HCT116 (cell line): ENCODE measurements around the gene KIR3DL3. TPM values are rescaled to one million over a fixed set of nuclear protein-coding genes. Genes with fewer than 3 reads are reported as not detected.
"Not testable (repeated sequence)": the region's sequence is repeated elsewhere in the genome, so short reads cannot be mapped to it uniquely, and the experiment has no call there.

Experiments
- ATAC-seq: fragments of 200-7000 bp; cut with Tn5 transposase; 2 replicates; pipeline ENCODE4 v1.9.1; 2020; ENCODE audit warnings: mild to moderate bottlenecking, moderate library complexity
- BruUV-seq: library from RNA; stranded (reverse); fragments of 400-500 nt; replicated peaks from 2 replicates; lab custom pipeline; 2021; lab: Mats Ljungman, UMichigan
- CTCF ChIA-PET: fragments of 300-600 bp; sonication (Branson Sonifier 250); formaldehyde crosslinking; loops from one replicate; lab custom pipeline; 2021; ENCODE audit warnings: antibody characterized with exemption; lab: Charles Lee
- POLR2A ChIA-PET: fragments of 300-600, 350-600 bp; sonication (Branson Sonifier 250); formaldehyde crosslinking; loops from one replicate; lab custom pipeline; 2021; ENCODE audit warnings: antibody characterized with exemption; lab: Charles Lee
- RAD21 ChIA-PET, 2 experiments: fragments of 300-600 bp; sonication (Branson Sonifier 250); formaldehyde crosslinking; loops; one replicate each; lab custom pipeline; 2023; ENCODE audit warnings: low total read pairs in 2 of 2; ENCODE audit not compliant: uncharacterized antibody in 2 of 2, unreplicated experiment in 2 of 2, low non-redundant PET in 1 of 2; lab: Charles Lee
- DNase-seq: peaks from one replicate; pipeline ENCODE4 v3.0.0-alpha.2; 2010; ENCODE audit warnings: low read depth, low spot score
- H2AFZ ChIP-seq: fragments of 200-600 bp; shearing (Covaris generic), sonication (generic); 2 replicates; pipeline ENCODE4 v1.6.1; 2017; ENCODE audit warnings: low read depth, mixed run types, mixed read lengths, antibody characterized with exemption, low read length; ENCODE audit not compliant: poor library complexity, severe bottlenecking
- H3K27ac ChIP-seq: 2 replicates; pipeline ENCODE4 v1.5.1; 2012; ENCODE audit warnings: low read depth, low read length
- H3K27me3 ChIP-seq: fragments of 200-600 bp; sonication (generic); 2 replicates; pipeline ENCODE4 v1.6.1; 2016; ENCODE audit warnings: mixed run types, low read length, mixed read lengths; ENCODE audit not compliant: insufficient read depth
- H3K36me3 ChIP-seq, 2 experiments: fragments of 200-500 bp in 1 of 2; fragments of 200-600 bp in 1 of 2; sonication (Bioruptor generic) in 1 of 2; sonication (generic) in 1 of 2; 2 replicates each; pipeline versions ENCODE4 v1.5.1 to v1.6.1; 2014 to 2016; ENCODE audit warnings: low read length in 2 of 2, inconsistent platforms in 1 of 2, mixed read lengths in 1 of 2, mixed run types in 1 of 2; ENCODE audit not compliant: insufficient read depth in 2 of 2, control insufficient read depth in 1 of 2
- H3K4me1 ChIP-seq, 2 experiments: fragments of 200-600 bp in 1 of 2; sonication (generic) in 1 of 2; 2 replicates each; pipeline versions ENCODE4 v1.5.1 to v1.6.1; 2012 to 2017; ENCODE audit warnings: low read length in 2 of 2, inconsistent platforms in 1 of 2, mild to moderate bottlenecking in 1 of 2, mixed read lengths in 1 of 2, mixed run types in 1 of 2, moderate library complexity in 1 of 2; ENCODE audit not compliant: insufficient read depth in 2 of 2, control insufficient read depth in 1 of 2
- H3K4me2 ChIP-seq: fragments of 200-600 bp; sonication (generic); 2 replicates; pipeline ENCODE4 v1.6.1; 2017; ENCODE audit warnings: mixed run types, low read length, mixed read lengths
- H3K4me3 ChIP-seq, 2 experiments: fragments of 200-600 bp in 1 of 2; sonication (generic) in 1 of 2; replicated peaks in 1 of 2; 2 replicates each; pipeline ENCODE4 v1.5.1; 2011 to 2016; ENCODE audit warnings: low read length in 2 of 2, control low read depth in 1 of 2, low read depth in 1 of 2, mild to moderate bottlenecking in 1 of 2, mixed read lengths in 1 of 2, mixed run types in 1 of 2
- H3K79me2 ChIP-seq: fragments of 200-600 bp; sonication (generic); 2 replicates; pipeline ENCODE4 v1.6.1; 2017; ENCODE audit warnings: mild to moderate bottlenecking, mixed run types, low read length, moderate library complexity, mixed read lengths; ENCODE audit not compliant: insufficient read depth
- H3K9ac ChIP-seq: fragments of 200-600 bp; sonication (generic); 2 replicates; pipeline ENCODE4 v1.6.1; 2016; ENCODE audit warnings: low read length, mixed read lengths
- H3K9me2 ChIP-seq: fragments of 200-600 bp; sonication (generic), shearing (Covaris generic); 2 replicates; pipeline ENCODE4 v1.6.1; 2017; ENCODE audit warnings: mixed run types, mild to moderate bottlenecking, moderate library complexity; ENCODE audit not compliant: insufficient read depth
- H3K9me3 ChIP-seq, 2 experiments: fragments of 200-500 bp in 1 of 2; fragments of 200-600 bp in 1 of 2; sonication (Bioruptor generic) in 1 of 2; sonication (generic) in 1 of 2; 2 replicates each; pipeline ENCODE4 v1.6.1; 2014 to 2017; ENCODE audit warnings: low read length in 2 of 2, mixed read lengths in 2 of 2, inconsistent platforms in 1 of 2, low read depth in 1 of 2, mild to moderate bottlenecking in 1 of 2, mixed run types in 1 of 2, moderate library complexity in 1 of 2; ENCODE audit not compliant: control insufficient read depth in 1 of 2, insufficient read depth in 1 of 2
- H4K20me1 ChIP-seq: fragments of 200-600 bp; sonication (generic), shearing (Covaris generic); 2 replicates; pipeline ENCODE4 v1.6.1; 2017; ENCODE audit warnings: mixed run types, mild to moderate bottlenecking, moderate library complexity; ENCODE audit not compliant: insufficient read depth
- intact Hi-C: fragments of 100-400 bp; cut with micrococcal nuclease; formaldehyde crosslinking; loops from 2 replicates; pipeline ENCODE4 v1.10.0; 2022
- total RNA-seq: library from RNA; stranded (reverse); gene quantifications from one replicate; pipeline ENCODE4 v1.2.1, GENCODE V29; 2021; ENCODE audit not compliant: unreplicated experiment

Gene KIR3DL3
- total RNA-seq, 1 experiment from 2014 or later: not detected

DNA sequence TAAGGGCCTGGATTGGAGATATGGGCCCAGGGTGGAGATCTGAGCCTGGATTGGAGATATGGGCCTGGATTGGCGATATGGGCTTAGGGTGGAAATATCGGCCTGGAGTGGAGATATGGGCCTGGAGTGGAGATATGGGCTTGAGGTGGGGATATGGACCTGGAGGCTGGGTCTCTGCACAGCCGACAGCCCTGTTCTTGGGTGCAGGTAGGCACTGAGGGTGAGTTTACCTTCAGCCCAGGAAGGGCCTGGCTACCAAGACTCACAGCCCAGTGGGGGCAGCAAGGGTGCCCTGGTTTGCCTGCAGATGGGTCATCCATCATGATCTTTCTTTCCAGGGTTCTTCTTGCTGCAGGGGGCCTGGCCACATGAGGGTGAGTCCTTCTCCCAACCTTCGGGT lies 46.3 kb downstream of the KIR3DL3 start:
- H3K27ac ChIP-seq, H3K4me3 ChIP-seq, H3K79me2 ChIP-seq, H3K36me3 ChIP-seq, H4K20me1 ChIP-seq, H3K4me2 ChIP-seq, H3K9ac ChIP-seq, H2AFZ ChIP-seq, H3K27me3 ChIP-seq, H3K9me3 ChIP-seq, ATAC-seq, BruUV-seq, H3K9me2 ChIP-seq, H3K4me1 ChIP-seq, CTCF ChIA-PET, POLR2A ChIA-PET, DNase-seq, RAD21 ChIA-PET: not testable (repeated sequence)
- intact Hi-C loops: loop anchor here (10.0 kb wide), 1 partner anchor 84 kb away; the partner anchor contains the start of gene KIR3DL2

GRCh38 chr19:54771018-54771960 lies 47.0 kb downstream of the KIR3DL3 start:
- H3K9me3 ChIP-seq, H3K27me3 ChIP-seq, RAD21 ChIA-PET, POLR2A ChIA-PET, H3K9ac ChIP-seq, H4K20me1 ChIP-seq, CTCF ChIA-PET, H3K36me3 ChIP-seq, H3K27ac ChIP-seq, H3K9me2 ChIP-seq, H3K4me2 ChIP-seq, H2AFZ ChIP-seq, H3K79me2 ChIP-seq, H3K4me3 ChIP-seq, BruUV-seq, H3K4me1 ChIP-seq: not testable (repeated sequence)
- peak; percentile 70 for ATAC-seq
- intact Hi-C loops: loop anchor here (10.0 kb wide), 1 partner anchor 84 kb away; the partner anchor contains the start of gene KIR3DL2
- peak; percentile 8 for DNase-seq

DNA sequence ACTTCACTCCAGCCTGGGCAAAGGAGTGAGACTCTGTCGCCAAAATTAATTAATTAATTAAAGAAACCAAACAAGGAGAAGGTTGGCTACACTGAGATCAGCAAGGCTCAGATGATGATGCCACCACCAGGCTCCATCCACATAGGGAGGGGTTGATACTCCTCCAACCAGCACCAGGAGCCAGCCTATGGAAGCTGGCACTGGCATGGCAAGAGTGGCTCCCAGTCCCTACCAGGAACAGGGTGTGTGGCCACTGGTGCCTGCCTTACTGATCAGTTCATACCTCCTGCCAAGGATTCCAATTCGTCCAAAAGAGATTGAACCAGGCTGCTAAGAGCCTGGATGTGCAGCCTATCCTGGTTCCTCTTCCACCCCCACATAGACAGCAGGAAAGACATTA lies 48.4 kb downstream of the KIR3DL3 start:
- ATAC-seq: not testable (repeated sequence)

GRCh38 chr19:54775095-54775815 lies 51.0 kb downstream of the KIR3DL3 start:
- H3K36me3 ChIP-seq, RAD21 ChIA-PET, H4K20me1 ChIP-seq, DNase-seq, H2AFZ ChIP-seq, CTCF ChIA-PET, H3K4me2 ChIP-seq, H3K9ac ChIP-seq, H3K9me3 ChIP-seq, H3K9me2 ChIP-seq, BruUV-seq, H3K27ac ChIP-seq, H3K4me1 ChIP-seq, H3K27me3 ChIP-seq, H3K4me3 ChIP-seq, ATAC-seq, H3K79me2 ChIP-seq, POLR2A ChIA-PET: not testable (repeated sequence)
- intact Hi-C loops: loop anchor here (10.0 kb wide), 1 partner anchor 80 kb away; the partner anchor contains the start of gene KIR3DL2

More for the DNA sequence above, 48.4 kb downstream of the KIR3DL3 start:
- H3K36me3 ChIP-seq, H3K4me1 ChIP-seq, H3K79me2 ChIP-seq, H3K4me3 ChIP-seq, H3K4me2 ChIP-seq, DNase-seq, H3K9ac ChIP-seq, BruUV-seq, H2AFZ ChIP-seq, H3K27ac ChIP-seq, CTCF ChIA-PET, RAD21 ChIA-PET, H3K9me3 ChIP-seq, POLR2A ChIA-PET, H4K20me1 ChIP-seq, H3K27me3 ChIP-seq, H3K9me2 ChIP-seq: not testable (repeated sequence)
- intact Hi-C loops: loop anchor here (10.0 kb wide), 1 partner anchor 82 kb away; the partner anchor contains the start of gene KIR3DL2
